Chondrocyte (in vitro differentiated cells): Measurements from ENCODE around the gene USP21. TPM values are rescaled to one million over a fixed set of nuclear protein-coding genes. Genes with fewer than 3 reads are reported as not detected.

Experiments
- DNase-seq: peaks from one replicate; pipeline ENCODE4 v3.0.0; 2021; ENCODE audit warnings: mixed read lengths, low spot score
- H3K27ac Mint-ChIP-seq: one replicate; pipeline ENCODE4 v1.8.0; 2021; ENCODE audit warnings: mild to moderate bottlenecking, moderate library complexity, mixed read lengths; ENCODE audit not compliant: unreplicated experiment
- H3K27me3 Mint-ChIP-seq: 2 replicates; pipeline ENCODE4 v1.8.0; 2021; ENCODE audit warnings: low read depth, mixed read lengths
- H3K36me3 Mint-ChIP-seq: 2 replicates; pipeline ENCODE4 v1.8.0; 2021; ENCODE audit warnings: low read depth, mixed read lengths
- H3K4me1 Mint-ChIP-seq: 2 replicates; pipeline ENCODE4 v1.8.0; 2021; ENCODE audit warnings: low read depth, mild to moderate bottlenecking, mixed read lengths
- H3K4me3 Mint-ChIP-seq: one replicate; pipeline ENCODE4 v1.8.0; 2021; ENCODE audit warnings: mild to moderate bottlenecking, moderate library complexity, mixed read lengths; ENCODE audit not compliant: unreplicated experiment
- H3K9me3 Mint-ChIP-seq: 2 replicates; pipeline ENCODE4 v1.8.0; 2021; ENCODE audit warnings: low read depth, mixed read lengths
- CTCF ChIP-seq: fragments of 200-600 bp; sonication (generic); IDR thresholded peaks from 2 replicates; pipeline ENCODE4 v1.5.0; 2021; ENCODE audit warnings: antibody characterized with exemption, mild to moderate bottlenecking, moderate library complexity
- total RNA-seq: library from RNA; stranded (reverse); gene quantifications from 3 replicates; pipeline ENCODE4 v1.2.1, GENCODE V29; 2021

Gene USP21
- total RNA-seq, 1 donor from 2014 or later, result 16.0 TPM

GRCh38 chr1:161139766-161140165 is 19.5 kb upstream of the USP21 start:
- Mint-ChIP-seq H3K27me3 (no peaks in the 10 kb centered on the region), H3K4me1 (no peaks in the 10 kb centered on the region), H3K9me3 (no peaks in the 10 kb centered on the region), H3K27ac (no peak overlapping the region), H3K36me3 (no peaks in the 10 kb centered on the region), H3K4me3 (no peak overlapping the region)
- peak; percentile 82 for TF ChIP-seq CTCF
- DNase-seq, result no peak

- Mint-ChIP-seq H3K36me3 (no peaks in the 10 kb centered on the region), H3K27me3 (no peaks in the 10 kb centered on the region), H3K27ac (no peak overlapping the region), H3K4me3 (no peak overlapping the region), H3K9me3 (no peaks in the 10 kb centered on the region), H3K4me1 (no peaks in the 10 kb centered on the region)
- TF ChIP-seq CTCF, result no peak
- no peak for DNase-seq
Measured at GRCh38 chr1:161140755-161141400, 18.4 kb upstream of the USP21 start.

- Mint-ChIP-seq H3K9me3 (no peaks in the 10 kb centered on the region), H3K27ac (no peak overlapping the region), H3K4me1 (no peaks in the 10 kb centered on the region), H3K27me3 (no peaks in the 10 kb centered on the region), H3K4me3 (no peak overlapping the region), H3K36me3 (no peaks in the 10 kb centered on the region)
- DNase-seq, result no peak
- no peak for TF ChIP-seq CTCF
Measured at GRCh38 chr1:161145832-161146231, 13.5 kb upstream of the USP21 start.

- Mint-ChIP-seq H3K36me3 (peaks cover 7% of the 10 kb centered on the region), H3K27me3 (no peaks in the 10 kb centered on the region), H3K9me3 (no peaks in the 10 kb centered on the region), H3K4me3 (peak overlapping the region; percentile 98), H3K4me1 (peaks cover 18% of the 10 kb centered on the region), H3K27ac (peak overlapping the region; percentile 100)
- no peak for DNase-seq
- TF ChIP-seq CTCF, result no peak
Measured at GRCh38 chr1:161153176-161153575, 6.1 kb upstream of the USP21 start.

- Mint-ChIP-seq H3K36me3 (peaks cover 7% of the 10 kb centered on the region), H3K4me3 (peak within 1 kb of the TSS; percentile 98), H3K9me3 (no peaks in the 10 kb centered on the region), H3K27ac (peak within 1 kb of the TSS; percentile 100), H3K27me3 (no peaks in the 10 kb centered on the region), H3K4me1 (peaks cover 23% of the 10 kb centered on the region)
- no peak for DNase-seq
- no peak for TF ChIP-seq CTCF
Measured at GRCh38 chr1:161153682-161154337, 5.5 kb upstream of the USP21 start, which contains the start of gene UFC1. UFC1 (plus strand) TSS chr1:161153978; CDS start chr1:161153998, 20 bp downstream.
